ENCODE measurements around the gene FOXC2. TPM values are rescaled to one million over a fixed set of nuclear protein-coding genes. Genes with fewer than 3 reads are reported as not detected.
A peak's percentile ranks its signal among the peaks of the same experiment; 100 is the strongest.

The FOXC2 gene
- total RNA-seq, 6 experiments from 2014 or later = 0.20 TPM; not detected in 5

DNA sequence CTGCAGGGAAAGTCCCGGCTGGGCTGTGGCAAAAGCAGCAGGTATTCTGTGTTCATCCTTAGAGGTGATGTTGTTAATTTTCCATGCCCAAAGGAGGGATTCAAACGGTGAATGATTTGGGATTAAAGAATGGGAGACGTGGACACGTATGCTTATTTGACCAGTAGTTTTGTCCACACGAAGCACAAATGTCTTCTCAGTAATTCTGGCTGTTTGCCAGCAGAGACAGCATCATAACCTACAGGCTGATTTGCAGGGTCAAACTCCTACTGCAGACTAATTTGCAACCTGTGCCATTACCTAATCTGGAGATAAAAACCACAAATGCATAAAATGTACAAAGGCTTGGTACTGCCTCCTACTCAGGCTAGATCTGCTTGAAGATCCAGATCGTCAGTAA lies 25.7 kb upstream of the FOXC2 start:
- H3K4me3 ChIP-seq = no peak overlapping the region
- intact Hi-C loops (cut with DNase I) = no loop called here
- H3K27me3 ChIP-seq = no peaks in the 10 kb centered on the region
- no peak for DNase-seq
- H3K27ac ChIP-seq = no peak overlapping the region
- no peaks in the 10 kb centered on the region for H3K4me1 ChIP-seq
- TF ChIP-seq, protein P1, sequence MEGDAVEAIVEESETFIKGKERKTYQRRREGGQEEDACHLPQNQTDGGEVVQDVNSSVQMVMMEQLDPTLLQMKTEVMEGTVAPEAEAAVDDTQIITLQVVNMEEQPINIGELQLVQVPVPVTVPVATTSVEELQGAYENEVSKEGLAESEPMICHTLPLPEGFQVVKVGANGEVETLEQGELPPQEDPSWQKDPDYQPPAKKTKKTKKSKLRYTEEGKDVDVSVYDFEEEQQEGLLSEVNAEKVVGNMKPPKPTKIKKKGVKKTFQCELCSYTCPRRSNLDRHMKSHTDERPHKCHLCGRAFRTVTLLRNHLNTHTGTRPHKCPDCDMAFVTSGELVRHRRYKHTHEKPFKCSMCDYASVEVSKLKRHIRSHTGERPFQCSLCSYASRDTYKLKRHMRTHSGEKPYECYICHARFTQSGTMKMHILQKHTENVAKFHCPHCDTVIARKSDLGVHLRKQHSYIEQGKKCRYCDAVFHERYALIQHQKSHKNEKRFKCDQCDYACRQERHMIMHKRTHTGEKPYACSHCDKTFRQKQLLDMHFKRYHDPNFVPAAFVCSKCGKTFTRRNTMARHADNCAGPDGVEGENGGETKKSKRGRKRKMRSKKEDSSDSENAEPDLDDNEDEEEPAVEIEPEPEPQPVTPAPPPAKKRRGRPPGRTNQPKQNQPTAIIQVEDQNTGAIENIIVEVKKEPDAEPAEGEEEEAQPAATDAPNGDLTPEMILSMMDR (IDR thresholded peaks at IDR 0.05) = no peak
- no peak for TF ChIP-seq POLR2A (IDR thresholded peaks at IDR 0.05)
- WGBS (ENCODE audit: insufficient coverage, low coverage, low lambda C conversion rate, missing lambda C conversion rate) = 87% methylated on average over 4 of the region's 6 CpGs
- no peaks in the 10 kb centered on the region for H3K9me3 ChIP-seq
- peaks cover 0 to 54% (median 17%) of the 10 kb centered on the region in 4 donors for H3K36me3 ChIP-seq
- ATAC-seq = no peak

DNA sequence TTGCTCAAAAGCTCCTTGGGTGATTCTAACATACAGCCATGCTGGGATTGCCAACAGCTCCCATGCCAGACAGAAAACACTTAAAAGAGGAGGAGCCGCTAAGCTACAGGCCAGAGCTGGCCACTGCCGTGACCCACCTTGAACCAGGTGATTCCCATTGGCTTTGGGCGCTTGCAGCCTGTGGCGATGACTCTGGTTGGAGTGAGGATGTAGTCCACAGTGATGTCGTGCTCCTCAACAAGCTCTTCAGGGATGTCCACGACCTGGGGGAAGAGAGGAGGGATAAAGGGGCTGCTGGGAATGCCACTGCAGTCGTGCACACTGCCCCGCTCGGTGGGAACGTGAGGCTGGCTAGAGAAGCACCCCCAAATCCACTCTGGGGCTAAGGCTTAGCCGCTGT lies 25.1 kb upstream of the FOXC2 start:
- Histone ChIP-seq H3K36me3 (peaks cover 0 to 60% (median 17%) of the 10 kb centered on the region in 4 donors), H3K9me3 (no peaks in the 10 kb centered on the region), H3K4me3 (no peak overlapping the region), H3K27me3 (no peaks in the 10 kb centered on the region), H3K4me1 (no peaks in the 10 kb centered on the region), H3K27ac (no peak overlapping the region)
- no peak for DNase-seq
- ATAC-seq = peak in 1 of 4 donors; percentile 13
- 100% methylated on average over 1 of the region's 11 CpGs for WGBS (ENCODE audit: insufficient coverage, low coverage, low lambda C conversion rate, missing lambda C conversion rate)
- no peak for TF ChIP-seq POLR2A (IDR thresholded peaks at IDR 0.05)
- TF ChIP-seq, protein P1 (IDR thresholded peaks at IDR 0.05) = no peak
- intact Hi-C loops (cut with DNase I) = no loop called here

DNA sequence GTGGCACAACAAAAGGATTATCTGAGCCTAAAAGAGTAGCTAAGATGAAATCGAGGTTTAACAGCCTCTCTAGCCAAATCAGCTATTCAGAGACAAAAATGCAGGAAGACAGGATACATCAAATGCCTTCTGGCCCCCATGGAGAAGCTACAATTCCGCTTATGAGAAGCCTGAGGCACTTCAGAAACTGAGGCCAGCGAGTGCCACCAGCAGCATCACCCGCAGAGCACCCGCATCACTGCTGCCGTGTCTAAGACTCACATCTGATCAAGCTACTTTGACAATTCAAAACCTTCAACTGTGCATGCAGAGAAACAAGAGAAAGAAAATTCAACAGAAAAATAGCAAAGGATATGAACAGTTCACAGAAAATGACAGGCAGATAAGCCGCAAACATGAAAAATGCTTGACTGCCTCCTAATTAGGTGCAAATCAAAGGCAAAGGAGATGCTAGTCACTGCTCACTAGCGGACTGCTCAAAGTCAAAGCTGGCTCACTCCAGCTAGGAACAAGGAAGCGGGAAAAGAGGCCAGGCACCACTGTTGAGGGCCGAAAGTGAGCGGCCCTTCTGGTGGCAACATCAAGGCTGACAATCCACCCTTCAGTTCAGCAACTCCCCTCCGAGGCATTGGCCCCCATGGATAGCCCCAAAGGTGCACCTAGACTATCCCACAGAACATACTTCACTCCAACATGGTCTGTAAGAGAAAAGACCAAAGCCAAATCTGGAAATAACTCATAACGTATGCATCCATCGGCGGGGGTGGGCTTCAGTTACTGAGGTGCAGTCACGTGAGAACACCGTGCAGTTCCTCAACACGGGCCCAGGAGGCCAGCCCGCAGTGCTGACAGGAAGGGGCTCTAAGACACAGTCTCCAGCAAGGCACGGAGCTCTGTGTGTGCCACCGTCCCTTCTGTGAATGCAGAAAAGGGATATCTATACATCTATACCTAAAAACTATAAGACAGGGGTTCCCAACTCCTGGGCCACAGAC lies 23.6 kb upstream of the FOXC2 start:
- TF ChIP-seq, protein P1 (IDR thresholded peaks at IDR 0.05) = no peak
- no peak for TF ChIP-seq POLR2A (IDR thresholded peaks at IDR 0.05)
- ATAC-seq = no peak
- H3K27me3 ChIP-seq = no peaks in the 10 kb centered on the region
- no peak for DNase-seq
- no peak overlapping the region for H3K4me3 ChIP-seq
- intact Hi-C loops (cut with DNase I) = no loop called here
- H3K36me3 ChIP-seq = peaks cover 0 to 69% (median 18%) of the 10 kb centered on the region in 4 donors
- H3K27ac ChIP-seq = no peak overlapping the region
- 88% methylated on average over 8 of the region's 21 CpGs for WGBS (ENCODE audit: insufficient coverage, low coverage, low lambda C conversion rate, missing lambda C conversion rate)
- H3K9me3 ChIP-seq = no peaks in the 10 kb centered on the region
- H3K4me1 ChIP-seq = no peaks in the 10 kb centered on the region

DNA sequence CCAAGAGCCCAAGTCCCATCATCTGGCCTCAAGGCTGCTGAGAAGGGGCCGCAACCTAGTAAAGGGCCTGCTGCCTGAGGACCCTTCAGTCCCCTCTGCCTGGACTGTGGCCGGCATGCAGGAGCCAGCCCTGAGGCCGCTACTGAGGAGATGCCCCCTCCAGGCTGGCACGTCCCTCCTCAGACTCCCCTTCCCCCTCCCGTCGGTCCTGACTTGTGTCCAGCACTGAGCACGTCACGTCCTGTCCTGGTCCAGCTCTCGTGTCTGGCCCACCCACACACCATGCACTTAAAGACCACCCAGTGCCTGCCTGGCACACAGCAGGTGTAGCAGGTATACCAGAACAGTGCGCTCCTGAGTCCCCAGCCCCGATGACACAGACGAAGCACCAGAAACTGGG lies 21.1 kb upstream of the FOXC2 start:
- Histone ChIP-seq H3K36me3 (peaks cover 0 to 44% (median 13%) of the 10 kb centered on the region in 4 donors), H3K9me3 (no peaks in the 10 kb centered on the region), H3K27me3 (no peaks in the 10 kb centered on the region), H3K27ac (no peak overlapping the region), H3K4me1 (no peaks in the 10 kb centered on the region), H3K4me3 (no peak overlapping the region)
- no peak for TF ChIP-seq POLR2A (IDR thresholded peaks at IDR 0.05)
- WGBS (ENCODE audit: insufficient coverage, low coverage, low lambda C conversion rate, missing lambda C conversion rate) = 74% methylated on average over 8 of the region's 12 CpGs
- DNase-seq (no peak), ATAC-seq (peak in 1 of 4 donors; percentile 25)
- intact Hi-C loops (cut with DNase I) = no loop called here
